SK-N-MC (cell line): Measurements from ENCODE around the gene PAGR1.
"Not testable (repeated sequence)": the region's sequence is repeated elsewhere in the genome, so short reads cannot be mapped to it uniquely, and the experiment has no call there.

Experiments used
- EZH2 ChIP-seq: fragments of 200-600 bp; sonication (generic); IDR thresholded peaks from one replicate; pipeline ENCODE4 v1.6.1; 2017; ENCODE audit warnings: antibody characterized with exemption
- FOXP2 ChIP-seq: optimal IDR thresholded peaks from 2 replicates; pipeline ENCODE3; 2011; ENCODE audit warnings: mild to moderate bottlenecking, moderate library complexity; ENCODE audit not compliant: insufficient read depth; ENCODE audit errors: extremely low read length, control extremely low read depth
- POLR2AphosphoS5 ChIP-seq: IDR thresholded peaks from 2 replicates; pipeline ENCODE4 v1.6.1; 2012; ENCODE audit warnings: mild to moderate bottlenecking, low read depth, low read length, borderline replicate concordance

DNA sequence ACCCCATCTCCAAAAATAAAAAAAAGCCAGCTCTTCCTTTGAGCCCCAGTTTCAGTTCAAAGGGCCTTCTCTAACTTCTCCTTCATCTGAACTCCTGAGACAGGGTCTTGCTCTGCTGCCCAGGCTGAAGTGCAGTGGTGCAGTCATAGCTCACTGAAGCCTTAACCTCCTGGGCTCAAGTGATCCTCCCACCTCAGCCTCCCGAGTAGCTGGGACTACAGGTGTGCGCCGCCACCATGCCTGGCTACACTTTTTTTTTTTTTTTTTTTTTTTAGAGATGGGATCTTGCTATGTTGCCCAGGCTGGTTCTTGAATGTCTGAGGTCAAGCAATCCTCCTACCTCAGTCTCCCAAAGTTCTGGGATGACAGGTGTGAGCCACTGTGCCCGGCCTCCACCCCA, 17.3 kb downstream of the PAGR1 start:
- TF ChIP-seq POLR2AphosphoS5, EZH2, FOXP2: not testable (repeated sequence)
